H1 (cell line): Measurements from ENCODE around the gene TPPP3. TPM values are rescaled to one million over a fixed set of nuclear protein-coding genes. Genes with fewer than 3 reads are reported as not detected.

Source experiments
- CTCF ChIA-PET: fragments of 300-600 bp; sonication (Branson Sonifier 250); formaldehyde crosslinking; loops from one replicate; lab custom pipeline; 2021; ENCODE audit not compliant: partially characterized antibody; lab: Charles Lee
- POLR2A ChIA-PET: fragments of 300-600 bp; sonication (Branson Sonifier 250); formaldehyde crosslinking; loops from one replicate; lab custom pipeline; 2021; ENCODE audit warnings: inconsistent platforms; ENCODE audit not compliant: partially characterized antibody; lab: Charles Lee
- DNase-seq, 2 experiments: peaks; one replicate each; pipeline versions ENCODE4 v3.0.0 to v3.0.0-alpha.2; 2010 to 2022; ENCODE audit warnings: low spot score in 2 of 2, low read depth in 1 of 2, mixed read lengths in 1 of 2
- FAIRE-seq: peaks from 2 replicates; lab custom pipeline; 2011; peaks lifted over from hg19 to GRCh38; lab: Jason Lieb, UNC
- H2AFZ ChIP-seq: 2 replicates; pipeline ENCODE4 v1.8.1; 2012; ENCODE audit warnings: low read length, inconsistent platforms
- H2AK5ac ChIP-seq: 2 replicates; pipeline ENCODE4 v1.6.1; 2013; ENCODE audit warnings: low read depth, low read length
- H2BK120ac ChIP-seq: replicated peaks from 2 replicates; pipeline ENCODE3; 2013; ENCODE audit warnings: low read depth, low read length, inconsistent platforms
- H2BK12ac ChIP-seq: 2 replicates; pipeline ENCODE4 v1.6.1; 2013; ENCODE audit warnings: low read depth, low read length
- H2BK15ac ChIP-seq: 2 replicates; pipeline ENCODE4 v1.6.1; 2013; ENCODE audit warnings: low read length
- H2BK20ac ChIP-seq: 2 replicates; pipeline ENCODE4 v1.6.1; 2013; ENCODE audit warnings: low read length
- H2BK5ac ChIP-seq: 2 replicates; pipeline ENCODE4 v1.6.1; 2013; ENCODE audit warnings: low read depth, low read length
- H3K14ac ChIP-seq: 2 replicates; pipeline ENCODE4 v1.6.1; 2013; ENCODE audit warnings: inconsistent platforms; ENCODE audit not compliant: insufficient read length
- H3K18ac ChIP-seq: 2 replicates; pipeline ENCODE4 v1.6.1; 2013; ENCODE audit warnings: low read length; ENCODE audit errors: extremely low read depth
- H3K23ac ChIP-seq: 2 replicates; pipeline ENCODE4 v1.6.1; 2013; ENCODE audit warnings: inconsistent platforms; ENCODE audit not compliant: insufficient read length
- H3K23me2 ChIP-seq: 2 replicates; pipeline ENCODE4 v1.6.1; 2013; ENCODE audit warnings: low read depth, low read length
- H3K27ac ChIP-seq: 2 replicates; pipeline ENCODE4 v1.6.1; 2011; ENCODE audit warnings: low read depth, low read length, inconsistent platforms
- H3K27me3 ChIP-seq, 4 experiments: replicated peaks in 1 of 4; 1 replicate in 1 of 4; 2 replicates in 3 of 4; pipeline versions ENCODE4 v1.6.1 to v1.8.1; 2011 to 2013; ENCODE audit warnings: low read length in 3 of 4, mild to moderate bottlenecking in 3 of 4, inconsistent platforms in 2 of 4, mixed read lengths in 2 of 4, moderate library complexity in 1 of 4; ENCODE audit not compliant: control insufficient read depth in 3 of 4, insufficient read depth in 3 of 4; ENCODE audit errors: extremely low read depth in 1 of 4
- H3K36me3 ChIP-seq, 4 experiments: 2 replicates each; pipeline versions ENCODE4 v1.6.1 to v1.8.1; 2011 to 2013; ENCODE audit warnings: mild to moderate bottlenecking in 4 of 4, low read length in 3 of 4, moderate library complexity in 2 of 4, control low read depth in 1 of 4, inconsistent platforms in 1 of 4; ENCODE audit not compliant: insufficient read depth in 4 of 4, control insufficient read depth in 2 of 4
- H3K4ac ChIP-seq: replicated peaks from 2 replicates; pipeline ENCODE3; 2013; ENCODE audit warnings: low read length, low read depth, mixed read lengths, inconsistent platforms; ENCODE audit not compliant: insufficient read length
- H3K4me1 ChIP-seq, 4 experiments: replicated peaks in 1 of 4; 1 replicate in 1 of 4; 2 replicates in 3 of 4; pipeline versions ENCODE4 v1.6.1 to v1.8.1; 2011 to 2013; ENCODE audit warnings: low read length in 3 of 4, inconsistent platforms in 2 of 4, mixed read lengths in 1 of 4; ENCODE audit not compliant: insufficient read depth in 4 of 4, control insufficient read depth in 3 of 4
- H3K4me2 ChIP-seq, 2 experiments: 2 replicates each; pipeline versions ENCODE4 v1.6.1 to v1.8.1; 2011 to 2013; ENCODE audit warnings: low read depth in 2 of 2, low read length in 2 of 2, control low read depth in 1 of 2, inconsistent platforms in 1 of 2, mild to moderate bottlenecking in 1 of 2; ENCODE audit not compliant: insufficient read depth in 1 of 2
- H3K4me3 ChIP-seq, 4 experiments: fragments of 200-600, 300-600 bp in 1 of 4; sonication (generic), shearing (Covaris generic), sonication (Bioruptor Twin) in 1 of 4; 2 replicates each; pipeline versions ENCODE4 v1.5.1 to v1.8.1; 2011 to 2016; ENCODE audit warnings: low read length in 4 of 4, low read depth in 3 of 4, control low read depth in 2 of 4, inconsistent platforms in 2 of 4, mild to moderate bottlenecking in 2 of 4, mixed read lengths in 1 of 4, moderate library complexity in 1 of 4; ENCODE audit not compliant: insufficient read depth in 2 of 4; ENCODE audit errors: extremely low read depth in 1 of 4
- H3K56ac ChIP-seq: replicated peaks from 2 replicates; pipeline ENCODE3; 2013; ENCODE audit warnings: low read depth, mild to moderate bottlenecking, mixed read lengths, low read length, inconsistent platforms; ENCODE audit not compliant: insufficient read length
- H3K79me1 ChIP-seq: 2 replicates; pipeline ENCODE4 v1.6.1; 2013; ENCODE audit warnings: low read depth, low read length, control low read depth
- H3K79me2 ChIP-seq, 2 experiments: 2 replicates each; pipeline versions ENCODE4 v1.6.1 to v1.8.1; 2012 to 2013; ENCODE audit warnings: low read length in 2 of 2, mild to moderate bottlenecking in 2 of 2, inconsistent platforms in 1 of 2; ENCODE audit not compliant: insufficient read depth in 2 of 2, control insufficient read depth in 1 of 2
- H3K9ac ChIP-seq, 4 experiments: replicated peaks in 1 of 4; 1 replicate in 1 of 4; 2 replicates in 3 of 4; pipeline versions ENCODE4 v1.6.1 to v1.8.1; 2011 to 2013; ENCODE audit warnings: low read depth in 3 of 4, low read length in 3 of 4, control low read depth in 2 of 4, mild to moderate bottlenecking in 2 of 4, moderate library complexity in 2 of 4, inconsistent platforms in 1 of 4; ENCODE audit errors: extremely low read depth in 1 of 4
- H3K9me3 ChIP-seq, 2 experiments: 2 replicates each; pipeline versions ENCODE4 v1.6.1 to v1.8.1; 2012 to 2013; ENCODE audit warnings: mild to moderate bottlenecking in 2 of 2, moderate library complexity in 2 of 2, control low read depth in 1 of 2, inconsistent platforms in 1 of 2, low read depth in 1 of 2, low read length in 1 of 2, mixed read lengths in 1 of 2; ENCODE audit not compliant: insufficient read depth in 2 of 2
- H4K20me1 ChIP-seq, 2 experiments: replicated peaks in 1 of 2; 2 replicates each; pipeline versions ENCODE3 to v1.8.1; 2011 to 2013; ENCODE audit warnings: inconsistent platforms in 2 of 2, low read length in 2 of 2, mild to moderate bottlenecking in 1 of 2; ENCODE audit not compliant: insufficient read depth in 2 of 2, control insufficient read depth in 1 of 2
- H4K5ac ChIP-seq: 2 replicates; pipeline ENCODE4 v1.6.1; 2013; ENCODE audit warnings: low read length, low read depth, mixed read lengths, inconsistent platforms; ENCODE audit not compliant: insufficient read length
- H4K8ac ChIP-seq: 2 replicates; pipeline ENCODE4 v1.8.0; 2013; ENCODE audit warnings: mild to moderate bottlenecking, moderate library complexity, low read length, inconsistent platforms; ENCODE audit not compliant: insufficient read depth; ENCODE audit errors: extremely low read depth
- H4K91ac ChIP-seq: replicated peaks from 2 replicates; pipeline ENCODE3; 2013; ENCODE audit warnings: low read length, mixed read lengths, inconsistent platforms; ENCODE audit not compliant: insufficient read length
- CBX8 ChIP-seq: fragments of 300-800, 300-1000 bp; sonication (generic); IDR thresholded peaks from 2 replicates; pipeline ENCODE4 v1.7.1; 2016; ENCODE audit warnings: low read depth, low read length, borderline replicate concordance
- CHD1 ChIP-seq: IDR thresholded peaks from 2 replicates; pipeline ENCODE4 v1.6.1; 2012; ENCODE audit warnings: low read depth, low read length, improper control_type of control experiment
- SP4 ChIP-seq: IDR thresholded peaks from 2 replicates; pipeline ENCODE4 v1.6.1; 2012; ENCODE audit warnings: low read length, inconsistent platforms
- WGBS, 2 experiments: shearing (Covaris generic) in 1 of 2; methylation state at CpG; one replicate each; pipeline versions ENCODE4 v1.1.6 to v1.1.7; 2013 to 2015; ENCODE audit warnings: low lambda C conversion rate in 2 of 2, mixed read lengths in 2 of 2, inconsistent platforms in 1 of 2, low coverage in 1 of 2, missing lambda C conversion rate in 1 of 2; ENCODE audit not compliant: insufficient replicate concordance in 2 of 2, insufficient coverage in 1 of 2, insufficient read length in 1 of 2; ENCODE audit errors: extremely low coverage in 1 of 2, missing lambda C conversion rate in 1 of 2; 5-methylcytosine and 5-hydroxymethylcytosine counted together
- polyA plus RNA-seq, 7 experiments: library from polyadenylated mRNA; depleted of rRNA in 3 of 7; stranded (reverse) in 5 of 7; unstranded in 2 of 7; fragments of >200 nt in 5 of 7; fragments of 200-250 nt in 2 of 7; gene quantifications; 1 replicate in 5 of 7; 2 replicates in 1 of 7; 4 replicates in 1 of 7; pipeline versions ENCODE4 v1.2.1 to v1.2.3, GENCODE V29; 2011 to 2013; ENCODE audit warnings: missing spikeins in 2 of 7, mixed read lengths in 2 of 7
- total RNA-seq: library from RNA; stranded (reverse); fragmentation: NEBNext Ultra II Directional; extraction: Animal tissue kit (Norgen Biotek cat#: 25700); gene quantifications from 2 replicates; pipeline ENCODE4 v1.2.1, GENCODE V29; 2021

TPPP3 gene
- total and polyA plus RNA-seq, 2 of the 8 experiments (the other 6 are each of a cell fraction or from before 2014, with no cell fraction given), result 0.77 to 1.0 TPM

- no peaks in the 10 kb centered on the region for H3K79me2 ChIP-seq
- H4K8ac ChIP-seq, result peak overlapping the region; percentile 81; the same call in 1 of the 2 replicates
- 82% methylated on average over 18 of the region's 18 CpGs; no CpG with 5 or more reads in 1 of the 2 experiments for WGBS, 2 experiments
- TF ChIP-seq CBX8 (no peak), CHD1 (no peak), SP4 (no peak)
- H4K91ac ChIP-seq, result no peak overlapping the region
- H2BK15ac ChIP-seq, result peak overlapping the region; percentile 72; the same call in 1 of the 2 replicates
- H3K56ac ChIP-seq, result no peak overlapping the region
- H3K36me3 ChIP-seq, result no peaks in the 10 kb centered on the region
- 0 out of 2 replicates have a peak overlapping the region, but pooled peaks have one; percentile 80 for H2BK20ac ChIP-seq
- H4K20me1 ChIP-seq, result peaks cover 6 to 9% of the 10 kb centered on the region in 2 experiments
- DNase-seq, result no peak
- H3K4ac ChIP-seq, result no peak overlapping the region
- H3K23me2 ChIP-seq, result no peaks in the 10 kb centered on the region; the same call in 1 of the 2 replicates
- no peak overlapping the region for H2AK5ac ChIP-seq
- H4K5ac ChIP-seq, result no peak overlapping the region
- ChIA-PET CTCF (interaction anchor here (0.6 to 32.4 kb wide), 26 partner anchors 10 to 562 kb away, joined by 3 to 476 read pairs (median 5); partner anchors contain the start of genes CES3, KCTD19, LRRC36 and NAE1), POLR2A (interaction anchor here (1.0 to 1.7 kb wide), 4 partner anchors 9 to 39 kb away, joined by 3 to 12 read pairs (median 4); partner anchors contain the start of gene HSD11B2)
- H3K23ac ChIP-seq, result no peak overlapping the region
- no peak overlapping the region for H3K14ac ChIP-seq
- H3K4me3 ChIP-seq, result peak overlapping the region in 3 of 4 experiments; percentile 36 to 58 (median 42); a peak in 4 of 8 replicates
- peak overlapping the region; percentile 84; the same call in 1 of the 2 replicates for H2BK12ac ChIP-seq
- H3K18ac ChIP-seq, result no peak overlapping the region
- H2BK120ac ChIP-seq, result no peak overlapping the region
- H3K4me1 ChIP-seq, result peaks cover 0 to 32% (median 25%) of the 10 kb centered on the region in 4 experiments; a peak in 6 of 7 replicates
- peak overlapping the region; percentile 56 to 86 for H3K4me2 ChIP-seq
- H3K79me1 ChIP-seq, result no peaks in the 10 kb centered on the region
- no peaks in the 10 kb centered on the region for H3K9me3 ChIP-seq
- peaks cover 24 to 48% (median 41%) of the 10 kb centered on the region in 4 experiments for H3K27me3 ChIP-seq
- no peak overlapping the region for H3K9ac ChIP-seq
- no peak overlapping the region for H2BK5ac ChIP-seq
- FAIRE-seq, result no peak
- no peak overlapping the region for H2AFZ ChIP-seq
- H3K27ac ChIP-seq, result no peak overlapping the region
These were observed 818 bp downstream of the TPPP3 start for GRCh38 chr16:67392301-67393059.
